Astrocyte of the hippocampus (primary cell): Measurements from ENCODE around the gene TMEM121.
"Not testable (repeated sequence)": the region's sequence is repeated elsewhere in the genome, so short reads cannot be mapped to it uniquely, and the experiment has no call there.

ENCODE experiments used
- DNase-seq: peaks from one replicate; pipeline ENCODE4 v3.0.0; 2011; ENCODE audit warnings: low read depth, low spot score

TMEM121 gene

DNA sequence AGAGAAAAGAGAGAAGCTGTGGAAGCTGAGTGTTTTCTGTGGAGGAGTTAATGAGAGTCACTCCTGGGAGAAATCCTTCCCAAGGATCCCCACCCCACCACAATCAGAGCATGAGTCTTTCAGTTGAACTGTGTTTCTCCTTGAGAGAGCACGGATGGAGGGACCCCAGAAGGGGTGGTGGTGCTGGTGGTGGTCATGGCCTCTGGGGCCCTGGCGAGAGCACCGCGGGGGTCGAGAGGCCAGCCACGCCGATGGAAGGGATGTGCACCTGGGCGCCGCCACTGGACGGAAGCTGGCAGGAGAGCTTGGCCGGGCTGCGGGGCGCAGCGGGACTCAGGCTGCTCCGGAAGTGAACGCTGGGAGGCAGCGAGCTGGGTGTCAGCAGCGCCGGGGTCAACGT, 20.0 kb downstream of the TMEM121 start:
- not testable (repeated sequence) for DNase-seq

DNA sequence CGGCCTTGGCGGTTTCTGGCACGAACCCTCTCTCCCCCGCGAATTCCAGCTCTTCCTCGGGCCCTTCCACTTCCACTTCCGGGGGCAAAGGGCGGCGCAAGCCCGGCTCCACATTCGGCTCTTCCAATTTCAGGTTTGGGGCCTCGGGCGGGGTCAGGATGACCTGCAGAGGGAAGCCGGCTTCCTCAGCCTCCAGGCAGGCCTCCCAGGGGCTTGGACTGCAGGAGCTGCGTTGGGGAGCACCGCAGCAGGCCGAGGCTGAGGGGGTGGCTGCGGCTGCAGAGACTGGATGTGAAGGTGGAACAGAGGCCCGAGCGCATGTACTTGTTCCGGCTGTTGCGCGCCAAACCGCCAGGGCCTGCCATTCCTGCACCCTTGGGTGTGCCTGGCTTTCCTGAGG, 20.7 kb downstream of the TMEM121 start:
- not testable (repeated sequence) for DNase-seq

DNA sequence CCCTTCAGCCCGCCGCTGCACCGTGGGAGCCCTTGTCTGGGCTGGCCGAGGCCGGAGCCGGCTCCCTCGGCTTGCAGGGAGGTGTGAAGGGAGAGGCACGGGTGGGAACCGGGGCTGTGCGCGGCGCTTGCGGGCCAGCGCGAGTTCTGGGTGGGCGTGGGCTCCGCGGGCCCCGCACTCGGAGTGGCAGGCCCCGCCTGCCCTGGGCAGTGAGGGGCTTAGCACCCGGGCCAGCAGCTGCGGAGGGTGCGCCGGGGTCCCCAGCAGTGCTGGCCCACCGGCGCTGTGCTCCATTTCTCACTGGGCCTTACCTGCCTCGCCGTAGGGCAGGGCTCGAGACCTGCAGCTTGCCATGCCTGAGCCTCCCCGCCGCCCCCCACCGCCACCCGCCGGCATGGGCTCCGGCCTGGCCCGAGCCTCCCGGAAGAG, 21.4 kb downstream of the TMEM121 start:
- no peak for DNase-seq

DNA sequence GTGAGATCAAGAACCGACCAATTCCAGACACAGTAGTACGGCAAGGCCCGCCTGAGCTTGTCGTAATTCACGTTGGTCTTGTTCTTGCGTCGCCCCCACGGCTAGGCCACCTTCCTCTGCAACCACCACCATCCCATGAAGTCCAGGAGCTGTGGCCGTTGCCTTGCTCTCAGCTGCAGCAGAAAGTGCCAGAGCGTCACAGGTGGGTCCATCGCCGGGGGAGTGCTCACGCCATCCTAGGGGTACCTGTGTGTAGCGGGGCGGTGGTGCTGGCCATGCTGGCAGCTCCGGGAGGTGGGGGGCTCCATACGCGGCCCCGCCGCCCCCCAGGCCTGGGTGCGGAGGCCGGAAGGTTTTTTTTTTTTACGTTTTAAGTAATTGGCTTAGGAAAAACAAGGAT, 23.1 kb downstream of the TMEM121 start:
- DNase-seq = no peak

DNA sequence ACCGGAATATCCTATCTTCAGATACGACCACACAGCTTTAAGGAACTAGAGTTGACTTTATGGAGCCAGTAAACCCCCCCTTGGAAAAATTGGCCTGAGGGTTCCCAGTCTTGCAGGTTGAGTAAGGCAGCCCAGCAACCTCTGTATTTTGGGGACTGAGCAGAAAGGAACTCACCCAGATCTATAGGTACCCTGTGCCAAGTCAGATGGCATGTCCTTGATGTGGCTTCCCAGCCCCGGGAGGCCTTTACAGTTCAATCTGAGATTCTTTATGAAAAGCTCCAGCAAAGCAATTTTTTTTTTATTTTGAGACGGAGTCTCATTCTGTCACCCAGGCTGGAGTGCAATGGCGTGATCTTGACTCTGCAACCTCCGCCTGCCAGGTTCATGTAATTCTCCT, 27.6 kb downstream of the TMEM121 start:
- DNase-seq = no peak

DNA sequence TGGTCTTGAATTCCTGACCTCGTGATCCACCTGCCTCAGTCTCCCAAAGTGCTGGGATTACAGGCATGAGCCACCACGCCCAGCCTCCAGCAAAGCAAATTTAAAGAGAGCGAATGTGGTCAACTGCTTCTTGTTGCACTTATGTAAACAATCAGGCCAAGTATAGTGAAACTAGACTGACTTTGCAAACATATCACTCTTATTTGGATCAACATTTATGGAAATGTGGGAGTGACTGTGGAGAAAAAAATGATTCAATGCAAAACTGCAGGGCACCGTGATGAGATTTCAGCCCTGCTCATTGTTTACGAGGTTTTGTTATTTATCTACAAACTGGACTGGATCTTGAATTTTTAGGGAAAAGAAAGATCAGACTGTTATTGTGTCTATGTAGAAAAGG, 28.1 kb downstream of the TMEM121 start:
- DNase-seq = no peak

DNA sequence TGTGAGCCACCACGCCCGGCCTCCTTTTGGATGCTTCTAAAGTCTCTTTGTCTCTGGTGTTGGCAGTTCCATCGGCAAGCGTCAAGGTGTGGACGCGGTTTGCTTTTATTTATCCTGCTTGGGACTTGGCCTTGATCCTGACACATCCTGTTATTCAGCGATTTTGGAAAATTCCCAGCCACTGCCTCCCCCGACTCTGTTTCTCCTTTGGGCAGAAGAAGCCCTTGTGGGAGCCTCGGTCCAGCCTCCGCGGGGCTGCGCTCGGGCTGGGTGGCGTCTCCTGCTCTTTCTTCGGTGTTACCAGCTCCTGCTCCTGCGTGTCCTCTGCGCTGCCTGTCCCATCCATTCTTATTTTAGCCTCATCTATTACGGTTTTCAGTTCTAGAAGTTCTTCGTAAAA, 31.3 kb downstream of the TMEM121 start:
- DNase-seq = not testable (repeated sequence)

DNA sequence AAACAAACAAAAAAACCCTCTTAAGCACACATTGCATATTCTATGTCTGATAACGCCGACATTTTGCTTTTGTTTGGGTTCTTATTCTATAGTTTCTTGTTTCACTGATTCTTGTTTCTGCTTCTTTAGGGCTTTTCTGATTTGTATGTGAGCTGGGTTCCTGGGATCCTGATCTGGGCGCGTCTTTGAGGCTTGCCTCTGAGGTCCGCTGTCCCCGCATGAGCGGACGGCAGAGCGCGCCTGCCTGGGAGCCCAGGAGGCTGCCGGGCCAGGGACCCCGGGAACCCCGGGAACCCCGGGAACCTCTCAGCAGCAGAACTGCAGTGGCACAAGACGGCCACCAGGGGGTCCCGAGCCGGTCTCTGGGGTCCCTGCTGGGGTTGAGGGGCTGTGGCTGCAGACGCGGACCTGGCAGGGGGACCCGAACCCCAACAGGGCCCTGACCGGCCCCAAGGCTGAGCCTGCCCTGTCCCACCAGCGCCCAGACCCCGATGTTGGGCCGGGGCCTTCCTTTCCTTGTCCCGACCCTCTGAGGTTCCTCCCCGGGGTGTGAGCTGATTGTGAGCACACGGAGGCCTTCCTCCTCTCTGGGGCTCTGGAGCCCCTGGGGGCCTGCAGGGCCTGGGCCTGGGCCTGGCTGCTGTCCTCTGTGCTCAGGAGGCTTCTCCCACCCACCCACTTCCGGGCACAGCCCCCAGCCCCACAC, 32.2 kb downstream of the TMEM121 start:
- DNase-seq = not testable (repeated sequence)

DNA sequence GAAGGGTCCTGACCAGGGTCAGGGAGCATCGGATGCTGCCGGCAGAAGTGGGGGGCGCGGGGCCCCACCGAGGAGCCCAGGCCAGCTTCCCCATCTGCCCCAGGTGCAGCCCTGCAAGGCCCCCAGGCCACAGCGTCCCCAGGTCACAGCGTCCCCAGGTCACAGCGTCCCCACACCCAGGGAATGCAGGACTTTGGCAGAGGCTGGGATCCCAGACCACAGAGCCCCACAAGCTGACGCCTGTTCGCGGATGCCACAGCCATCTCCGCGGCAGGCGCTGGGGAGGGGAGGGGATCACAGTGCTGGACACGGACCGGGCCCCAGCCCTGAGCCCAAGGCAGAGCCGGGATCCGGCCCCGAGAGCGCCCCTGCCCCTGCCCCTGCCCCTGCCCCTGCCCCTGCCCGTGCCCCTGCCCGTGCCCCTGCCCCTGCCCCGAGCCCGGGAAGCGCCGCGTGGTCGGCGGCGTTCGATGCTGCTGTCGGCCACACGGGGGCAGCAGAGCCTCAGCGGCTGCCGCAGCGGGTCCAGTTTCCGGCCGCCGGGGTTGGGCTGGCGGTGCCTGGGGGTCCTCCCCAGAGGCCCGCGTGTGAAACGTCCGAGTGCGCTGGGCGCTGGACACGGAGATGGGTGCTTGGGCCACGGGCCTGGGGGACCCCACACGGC, 33.1 kb downstream of the TMEM121 start:
- DNase-seq = not testable (repeated sequence)

DNA sequence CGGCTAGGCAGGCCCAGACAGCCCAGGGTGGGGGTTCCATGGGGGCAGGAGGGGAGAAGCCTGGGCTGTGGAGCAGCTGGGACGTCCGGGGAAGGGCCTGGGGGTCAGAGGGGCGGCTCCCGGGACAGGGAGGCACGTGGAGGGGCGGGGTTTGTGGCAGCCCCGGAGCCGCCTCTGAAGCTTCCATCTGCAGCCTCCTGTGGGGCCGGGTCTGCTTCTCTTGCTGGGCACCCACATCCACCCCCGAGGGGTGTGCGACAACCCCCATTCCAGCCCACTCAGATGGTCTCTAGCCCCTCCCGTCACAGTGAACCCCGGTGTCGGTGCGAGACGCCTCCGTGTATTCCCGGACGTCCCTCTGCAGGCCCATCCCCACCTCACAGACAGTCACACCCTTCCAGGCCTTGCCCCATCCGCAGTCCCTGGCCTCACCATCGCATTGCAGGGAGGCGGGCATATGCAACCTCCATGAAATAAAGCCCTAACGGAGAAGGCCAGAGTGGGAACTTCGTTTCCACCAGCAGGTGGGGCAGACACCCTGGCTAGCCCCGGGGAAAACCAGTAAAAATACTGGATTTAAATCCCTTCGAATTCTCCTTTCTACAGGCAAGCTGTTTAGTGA, 33.8 kb downstream of the TMEM121 start:
- DNase-seq = not testable (repeated sequence)

DNA sequence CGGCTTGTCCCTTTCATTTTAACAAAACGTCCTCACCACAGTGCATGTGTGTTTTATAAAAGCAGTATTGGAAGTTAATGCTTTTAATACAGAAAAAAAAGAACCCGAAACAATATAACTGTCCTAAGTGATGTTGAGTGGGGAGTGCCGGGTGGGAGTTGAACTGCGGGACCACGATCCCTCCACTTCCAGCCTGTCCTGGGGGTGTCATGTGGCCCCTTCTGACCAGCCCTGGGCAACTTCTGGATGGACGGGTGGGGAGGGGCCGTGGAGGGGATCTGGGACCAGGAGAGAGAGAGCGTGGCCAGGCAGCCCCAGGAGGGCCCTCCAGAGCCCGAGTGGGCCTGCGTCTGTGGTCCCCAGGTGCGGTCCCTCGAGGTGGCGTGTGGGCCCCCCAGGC, 35.0 kb downstream of the TMEM121 start:
- DNase-seq = not testable (repeated sequence)

DNA sequence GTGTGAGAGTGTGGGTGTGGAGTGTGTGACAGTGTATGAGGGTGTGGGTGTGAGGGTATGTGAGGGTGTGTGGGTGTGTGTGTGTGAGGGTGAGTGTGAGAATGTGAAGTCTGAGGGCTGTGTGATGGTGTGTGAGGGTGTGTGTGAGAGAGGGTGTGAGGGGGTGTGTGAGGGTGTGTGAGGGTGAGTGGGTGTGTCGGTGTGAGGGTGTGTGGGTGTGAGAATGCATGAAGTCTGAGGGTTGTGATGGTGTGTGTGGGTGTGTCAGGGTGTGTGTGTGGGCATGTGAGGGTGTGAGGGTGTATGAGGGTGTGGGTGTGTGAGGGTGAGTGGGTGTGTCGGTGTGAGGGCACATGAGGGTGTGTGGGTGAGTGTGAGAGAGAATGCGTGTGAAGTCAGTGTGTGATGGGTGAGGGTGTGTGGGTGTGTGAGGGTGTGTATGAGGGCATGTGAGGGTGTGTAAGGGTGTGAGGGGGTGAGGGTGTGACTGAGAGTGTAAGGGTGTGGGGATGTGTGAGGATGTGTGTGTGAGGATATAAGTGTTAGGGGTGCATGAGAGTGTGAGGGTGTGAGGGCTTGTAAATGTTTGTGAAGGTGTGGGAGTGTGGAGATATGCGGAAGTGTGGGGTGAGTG, 36.4 kb downstream of the TMEM121 start:
- no peak for DNase-seq

DNA sequence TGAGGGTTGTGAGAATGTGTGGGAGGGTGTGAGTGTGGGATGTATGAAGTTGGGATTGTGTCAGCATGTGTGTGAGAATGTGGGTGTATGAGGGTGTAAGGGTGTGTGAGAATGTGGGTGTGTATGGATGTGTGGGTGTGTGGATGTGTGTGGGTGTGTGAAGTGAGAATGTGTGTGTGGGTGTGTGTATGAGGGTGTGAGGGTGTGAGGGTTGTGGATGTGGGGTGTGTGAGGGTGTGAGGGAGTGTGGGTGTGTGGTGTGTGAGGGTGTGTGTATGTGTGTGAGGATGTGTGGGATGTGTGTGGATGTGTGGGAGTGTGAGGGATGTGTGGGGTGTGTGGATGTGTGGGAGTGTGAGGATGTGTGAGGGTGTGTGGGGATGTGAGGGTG, 37.0 kb downstream of the TMEM121 start:
- DNase-seq = no peak

DNA sequence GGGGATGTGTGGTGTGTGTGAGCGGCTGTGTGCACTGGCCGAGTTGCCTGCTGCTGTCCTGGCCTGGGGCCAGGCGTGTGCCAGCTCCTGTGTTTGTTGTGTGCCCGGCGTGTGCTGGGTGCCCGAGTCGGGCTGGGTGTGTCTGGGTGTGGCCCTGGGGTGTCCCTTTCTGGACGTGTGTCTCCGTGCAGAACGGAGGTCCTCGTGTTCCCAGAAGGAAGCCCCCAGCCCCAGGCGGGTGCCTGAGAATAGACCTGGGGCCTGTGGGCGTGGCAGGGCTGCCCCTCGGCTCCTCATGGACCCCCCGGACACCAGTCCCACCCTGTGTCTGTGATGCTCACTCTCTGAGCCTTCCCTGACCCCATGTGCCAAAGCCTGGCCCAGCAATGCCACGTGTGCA, 38.2 kb downstream of the TMEM121 start:
- DNase-seq = not testable (repeated sequence)

DNA sequence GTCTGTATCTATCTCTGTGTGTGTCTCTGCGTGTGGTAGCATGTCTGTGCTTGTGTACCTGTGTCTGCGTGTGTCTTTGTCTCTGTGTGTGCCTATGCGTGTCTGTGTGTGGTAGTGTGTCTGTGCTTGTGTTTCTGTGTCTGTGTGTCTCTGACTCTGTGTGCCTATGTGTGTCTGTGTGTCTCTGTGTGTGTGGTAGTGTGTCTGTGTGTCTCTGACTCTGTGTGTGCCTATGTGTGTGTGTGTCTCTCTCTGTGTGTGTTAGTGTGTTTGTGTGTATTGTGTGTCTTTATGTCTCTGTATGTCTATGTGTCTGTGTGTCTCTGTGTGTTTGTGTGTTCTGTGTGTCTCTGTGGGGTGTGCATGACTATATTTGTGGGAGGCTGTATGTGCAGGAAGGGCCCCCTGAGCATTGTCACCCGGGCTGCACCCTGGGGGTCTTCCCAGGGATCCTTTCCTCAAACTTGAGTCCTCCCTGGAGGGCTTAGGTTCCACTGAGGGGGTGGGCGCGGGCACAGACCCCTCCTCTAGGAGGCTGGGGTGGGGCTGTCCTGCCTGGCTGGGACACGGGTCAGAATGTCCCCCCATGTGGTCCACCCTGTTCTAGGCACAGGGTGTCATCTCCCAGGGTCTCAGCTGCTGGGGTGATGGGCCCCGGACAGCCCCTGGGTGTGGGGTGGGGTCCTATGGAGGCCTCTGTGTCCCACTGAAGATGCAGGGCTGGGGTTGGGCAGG, 39.0 kb downstream of the TMEM121 start:
- DNase-seq = not testable (repeated sequence)

DNA sequence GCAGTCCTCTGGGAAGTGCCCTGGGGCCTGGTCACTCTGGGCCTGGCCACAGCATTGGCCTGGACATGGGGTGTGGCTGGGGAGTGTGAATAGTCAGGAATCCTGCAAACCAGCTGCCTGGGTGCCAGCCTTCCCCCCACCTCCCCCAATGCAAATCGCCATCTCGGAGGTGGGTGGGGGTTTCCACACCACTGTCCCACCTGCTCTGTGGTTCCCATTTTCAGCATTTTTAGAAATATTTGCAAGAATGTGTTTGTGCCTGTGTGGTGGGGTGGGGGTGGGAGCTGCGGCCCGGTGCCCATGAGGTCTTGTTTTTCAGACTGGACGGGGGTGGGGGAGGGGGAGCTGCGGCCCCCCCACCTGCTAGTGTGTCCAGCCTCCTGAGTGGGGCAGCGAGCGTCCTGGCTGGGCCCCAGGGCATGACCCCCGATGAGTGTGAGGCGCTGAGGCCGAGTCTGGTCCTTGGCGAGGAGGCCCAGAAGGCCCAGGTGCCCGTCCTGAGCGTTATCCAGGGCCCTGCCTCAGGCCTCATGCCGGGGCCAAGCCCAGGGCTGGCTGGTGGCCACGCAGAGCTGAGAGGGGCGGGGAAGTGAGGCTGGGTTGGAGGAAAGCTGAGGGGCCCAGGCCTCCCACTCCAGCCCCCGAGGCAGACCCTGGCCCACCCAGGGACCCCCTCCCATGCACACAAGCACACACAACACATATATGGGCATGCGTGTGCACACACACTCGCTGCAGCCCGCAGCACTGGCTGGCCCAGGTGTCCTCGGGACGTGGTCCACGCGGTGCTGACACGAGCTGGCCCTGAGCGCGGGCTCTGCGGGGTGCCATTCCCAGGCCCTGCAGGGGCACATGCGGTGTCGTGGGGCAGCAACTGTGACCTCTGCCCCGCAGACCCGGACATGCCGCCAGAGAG, 40.1 kb downstream of the TMEM121 start:
- not testable (repeated sequence) for DNase-seq

DNA sequence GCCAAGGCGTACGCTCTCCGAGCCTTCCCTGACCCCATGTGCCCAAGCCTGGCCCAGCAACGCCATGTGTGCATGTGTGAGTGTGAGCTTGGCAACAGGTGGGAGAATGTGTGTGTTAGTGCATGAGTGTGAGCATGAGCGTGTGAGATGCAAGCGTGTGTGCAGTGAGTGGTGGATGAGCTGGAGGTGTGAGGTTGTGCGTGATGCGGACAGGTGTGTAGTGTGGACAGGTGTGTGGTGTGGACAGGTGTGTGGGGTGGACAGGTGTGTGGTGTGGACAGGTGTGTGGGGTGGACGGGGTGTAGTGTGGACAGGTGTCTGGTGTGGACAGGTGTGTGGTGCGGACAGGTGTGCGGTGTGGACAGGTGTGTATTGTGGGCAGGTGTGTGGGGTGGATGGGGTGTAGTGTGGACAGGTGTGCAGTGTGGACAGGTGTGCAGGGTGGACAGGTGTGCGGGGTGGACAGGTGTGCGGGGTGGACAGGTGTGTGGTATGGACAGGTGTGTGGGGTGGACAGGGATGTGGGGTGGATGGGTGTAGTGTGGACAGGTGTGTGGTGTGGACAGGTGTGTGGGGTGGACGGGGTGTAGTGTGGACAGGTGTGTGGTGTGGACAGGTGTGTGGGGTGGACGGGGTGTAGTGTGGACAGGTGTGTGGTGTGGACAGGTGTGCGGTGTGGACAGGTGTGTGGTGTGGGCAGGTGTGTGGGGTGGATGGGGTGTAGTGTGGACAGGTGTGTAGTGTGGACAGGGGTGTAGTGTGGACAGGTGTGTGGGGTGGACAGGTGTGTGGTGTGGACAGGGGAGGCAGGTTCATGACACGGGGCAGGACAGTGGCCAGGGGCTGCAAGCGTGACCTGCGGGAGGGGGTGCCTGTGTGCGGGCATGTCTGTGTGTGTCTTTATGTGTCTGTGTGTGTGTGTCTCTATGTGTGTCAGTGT, 41.1 kb downstream of the TMEM121 start:
- not testable (repeated sequence) for DNase-seq

DNA sequence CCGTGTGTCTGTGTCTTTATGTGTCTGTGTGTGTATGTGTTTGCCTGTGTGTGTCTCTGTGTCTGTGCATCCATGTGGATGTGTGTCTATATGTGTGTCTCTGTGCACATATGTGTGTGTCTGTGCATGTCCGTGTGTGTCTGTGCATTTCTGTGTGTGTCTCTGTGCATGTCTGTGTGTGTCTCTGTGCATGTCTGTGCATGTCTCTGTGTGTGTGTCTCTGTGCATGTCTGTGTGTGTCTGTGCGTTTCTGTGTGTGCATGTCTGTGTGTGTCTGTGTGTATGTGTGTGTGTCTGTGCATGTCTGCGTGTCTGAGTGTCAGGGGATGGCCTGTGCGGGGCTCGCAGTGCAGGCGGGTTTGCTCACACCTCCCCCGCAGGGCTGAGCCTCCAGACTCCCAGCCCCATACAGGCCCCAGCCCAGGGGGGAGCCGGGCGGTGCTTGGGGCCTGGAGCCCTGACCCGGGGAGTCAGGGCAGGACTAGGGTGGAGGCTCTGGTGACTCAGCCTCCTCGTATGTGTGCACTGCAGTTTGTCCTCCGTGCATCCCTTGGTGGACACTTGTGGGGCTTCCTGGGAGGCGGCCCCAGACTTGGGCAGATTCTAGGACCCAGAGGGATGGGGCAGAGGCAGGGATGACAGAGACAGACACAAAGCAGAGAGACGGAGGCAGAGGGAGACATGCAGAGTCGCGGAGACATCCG, 41.9 kb downstream of the TMEM121 start:
- DNase-seq = not testable (repeated sequence)
